GM21390 (cell line): ENCODE measurements around the gene PLEKHG7.

Experiments
- ATAC-seq: cut with Tn5 transposase; IDR thresholded peaks from one replicate; pipeline ENCODE4 v1.9.1; 2021; ENCODE audit not compliant: unreplicated experiment

The PLEKHG7 gene

DNA sequence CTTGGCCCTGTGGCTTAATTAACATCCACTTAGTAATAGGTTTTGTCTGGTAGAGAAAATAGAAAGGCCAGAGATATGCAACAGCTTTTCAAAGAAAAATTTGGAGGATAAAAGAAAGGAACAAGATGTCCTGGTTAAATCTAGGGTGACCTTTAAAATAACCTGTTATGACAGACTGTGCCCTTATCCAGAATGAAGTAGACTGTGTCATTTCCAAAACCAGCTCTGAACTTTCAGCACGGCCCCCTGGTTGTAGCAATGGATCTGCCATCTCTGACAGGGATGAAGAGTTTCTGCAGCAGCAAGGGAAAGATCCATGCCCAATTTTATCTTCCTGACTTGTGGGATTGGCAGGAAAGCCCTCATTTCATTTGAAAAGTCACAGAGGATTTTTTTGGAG is 5.1 kb downstream of the PLEKHG7 start:
- ATAC-seq = no peak

DNA sequence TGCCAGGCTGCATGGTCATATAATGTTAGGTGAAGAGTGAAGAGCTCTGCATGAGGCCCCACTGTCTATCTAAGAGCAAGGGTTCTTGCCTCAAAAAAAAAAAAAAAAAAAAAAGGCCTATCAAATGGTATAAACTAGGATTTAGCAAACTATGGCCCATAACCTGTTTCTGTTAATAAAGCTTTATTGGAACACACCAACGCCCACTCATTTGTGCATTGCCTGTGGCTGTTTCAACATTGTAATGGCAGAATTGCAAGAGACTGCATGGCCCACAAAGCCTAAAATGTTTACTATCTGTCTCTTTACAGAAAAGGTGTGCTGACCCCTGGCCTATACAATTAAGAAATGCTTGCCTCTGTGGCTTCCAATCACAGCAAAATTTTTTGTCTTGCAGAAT is 12.8 kb downstream of the PLEKHG7 start:
- ATAC-seq = no peak

DNA sequence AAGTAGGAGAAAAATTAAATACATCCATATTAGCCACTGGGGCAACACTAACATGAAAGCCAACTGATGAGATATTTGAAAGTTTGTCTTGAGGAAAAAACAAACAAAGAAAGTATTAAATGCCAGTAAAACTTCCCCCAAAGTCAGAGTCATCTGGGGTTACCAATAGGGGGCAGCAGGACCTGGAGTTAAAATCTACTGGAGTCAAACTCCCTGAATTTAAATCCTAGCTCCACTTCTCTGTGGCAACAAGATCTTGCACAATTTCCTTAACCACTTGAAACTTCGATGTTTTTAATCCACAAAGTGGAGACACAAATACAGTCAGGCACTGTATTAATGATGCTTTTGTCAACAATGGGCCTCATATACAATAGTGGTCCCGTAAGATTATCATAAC is 14.4 kb downstream of the PLEKHG7 start:
- ATAC-seq = no peak

DNA sequence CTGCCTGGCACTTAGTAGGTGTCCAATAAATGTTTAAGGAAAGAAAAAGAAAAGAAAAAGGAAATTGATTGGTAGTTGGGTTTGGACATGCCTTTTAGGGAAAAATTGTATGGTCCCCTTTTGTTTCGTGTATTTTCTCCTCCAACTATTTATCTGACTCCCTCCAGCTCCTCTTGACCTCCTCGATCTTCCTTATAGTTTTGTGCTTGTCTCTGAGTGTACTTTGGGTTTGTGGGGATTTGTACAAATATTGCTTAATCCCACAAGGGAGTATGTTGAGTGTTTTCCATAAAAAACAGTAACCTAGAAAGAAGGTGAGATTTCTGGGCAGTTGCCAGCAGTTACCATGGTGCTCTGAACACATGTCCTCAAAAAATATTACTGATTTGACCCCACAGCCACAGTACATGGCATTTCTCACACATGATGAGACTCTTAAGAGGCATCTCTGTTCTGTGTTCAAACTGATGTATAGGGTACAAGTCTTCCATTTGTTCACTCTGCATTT is 15.7 kb downstream of the PLEKHG7 start:
- ATAC-seq = no peak

DNA sequence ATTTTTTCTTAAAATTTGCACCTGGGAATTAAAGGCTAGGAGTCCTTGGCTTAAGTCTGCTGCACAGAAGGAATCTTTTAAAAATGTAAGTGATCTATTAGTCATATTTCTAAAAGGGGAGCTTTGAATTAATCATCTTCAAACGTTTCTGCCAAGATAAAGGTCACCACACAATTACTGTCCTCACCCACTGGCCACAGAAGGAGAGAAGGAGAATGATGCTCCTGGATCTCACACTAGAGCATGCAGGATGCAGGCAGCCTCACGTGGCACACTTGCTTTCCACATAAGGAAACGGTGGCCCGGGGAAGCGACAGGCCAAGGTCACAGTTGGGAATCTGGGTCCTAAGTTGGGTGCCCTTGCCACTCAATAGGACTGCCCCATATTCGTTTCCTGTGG is 16.9 kb downstream of the PLEKHG7 start:
- ATAC-seq = no peak

DNA sequence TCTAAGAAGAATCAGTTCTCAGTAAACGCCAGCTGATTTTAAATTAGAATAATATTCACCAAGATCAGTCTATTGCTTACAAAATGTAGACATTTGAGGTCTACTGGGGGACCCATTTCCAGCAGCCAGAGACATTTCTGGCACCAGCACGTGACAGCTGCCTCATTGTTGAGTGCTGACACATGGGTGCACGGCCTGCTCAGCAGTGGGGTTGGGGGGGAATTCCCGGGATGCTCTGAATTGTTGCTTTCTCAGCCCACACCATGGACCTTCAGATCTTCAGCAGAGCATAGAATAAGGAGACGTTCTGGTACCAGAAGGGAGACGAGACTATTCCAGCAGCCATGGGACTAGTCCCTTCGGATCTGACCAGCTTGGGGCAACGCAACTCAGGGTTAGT is 18.3 kb downstream of the PLEKHG7 start:
- no peak for ATAC-seq

DNA sequence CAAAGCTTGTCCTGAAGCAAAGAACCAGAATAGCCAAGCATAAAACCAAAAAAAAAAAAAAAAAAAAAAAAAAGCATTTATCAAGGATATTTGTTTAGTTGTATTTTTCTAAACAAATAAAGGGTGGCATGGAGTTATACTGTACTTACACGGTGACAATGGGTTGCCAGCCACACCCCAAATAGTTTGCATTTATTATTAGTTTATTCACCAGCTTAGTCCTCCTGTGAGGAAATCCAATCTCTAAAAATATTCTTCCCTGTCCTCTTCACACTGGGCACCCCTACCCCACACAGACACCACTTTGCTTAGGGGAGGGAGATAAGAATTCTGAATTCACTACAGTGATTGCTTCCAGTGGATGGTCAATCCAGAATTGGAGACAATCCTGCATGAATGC is 18.9 kb downstream of the PLEKHG7 start:
- ATAC-seq = no peak

DNA sequence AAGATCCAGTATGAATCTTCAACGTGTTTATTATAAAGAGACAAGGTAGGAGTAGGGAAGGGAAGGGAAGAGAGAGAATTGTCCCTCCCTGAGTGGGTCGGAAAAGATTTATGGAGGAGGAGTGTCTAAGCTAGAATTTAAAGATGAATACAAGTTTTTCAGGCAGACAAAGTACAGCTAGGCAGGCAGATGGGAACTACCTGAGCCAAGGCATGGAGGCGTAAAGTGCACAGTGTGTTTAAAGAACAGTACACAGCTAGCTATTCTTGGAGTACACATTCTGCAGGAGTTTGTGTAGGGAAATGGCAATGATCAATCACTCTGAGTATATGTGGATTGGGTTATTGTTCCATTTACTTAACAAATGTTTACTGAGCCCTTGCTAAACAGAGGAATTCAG is 20.1 kb downstream of the PLEKHG7 start:
- ATAC-seq = no peak

DNA sequence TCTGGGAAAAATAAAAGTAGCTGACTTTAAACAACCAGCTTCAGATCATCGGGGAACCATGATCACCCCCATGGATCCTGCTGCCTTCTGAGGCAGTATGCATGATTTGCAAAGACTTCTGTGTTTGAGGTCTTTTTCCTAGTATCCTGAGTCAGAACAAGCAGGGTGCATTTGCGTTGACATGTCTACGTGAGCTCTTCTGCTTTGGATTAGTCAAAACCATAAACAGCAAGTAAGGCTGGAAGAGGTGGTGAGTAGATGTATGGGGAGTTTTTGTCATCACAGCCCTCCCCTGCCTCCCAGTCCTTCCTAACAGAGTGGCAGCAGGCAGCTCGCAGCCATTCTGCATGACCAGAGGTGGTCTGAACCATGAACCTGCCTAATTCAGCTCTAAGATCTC is 24.1 kb downstream of the PLEKHG7 start:
- ATAC-seq = no peak

DNA sequence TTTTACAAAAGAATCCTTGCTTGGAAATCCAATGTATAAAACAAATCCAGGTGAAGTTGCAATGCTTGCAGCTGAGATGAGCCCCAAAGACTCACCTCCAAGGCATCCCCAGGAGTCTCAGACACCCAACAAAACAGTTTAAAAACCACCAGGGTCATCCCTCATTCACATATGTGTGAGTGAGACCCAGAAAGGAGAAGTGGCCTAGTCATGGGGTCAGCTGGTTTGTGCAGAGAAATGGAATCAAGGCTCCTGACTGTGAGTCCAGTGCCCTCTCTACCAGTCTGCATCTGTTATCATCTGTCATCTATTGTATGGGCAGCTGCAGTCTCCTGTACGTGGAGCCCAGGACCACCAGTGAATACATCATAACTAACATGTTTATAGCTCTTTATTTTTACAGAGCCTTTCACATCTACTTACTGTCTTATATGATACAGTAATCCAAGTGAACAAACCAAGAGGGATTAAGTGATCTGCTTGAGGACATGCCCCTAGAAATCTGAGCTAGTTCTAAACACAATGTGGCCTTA is 27.1 kb downstream of the PLEKHG7 start:
- no peak for ATAC-seq

DNA sequence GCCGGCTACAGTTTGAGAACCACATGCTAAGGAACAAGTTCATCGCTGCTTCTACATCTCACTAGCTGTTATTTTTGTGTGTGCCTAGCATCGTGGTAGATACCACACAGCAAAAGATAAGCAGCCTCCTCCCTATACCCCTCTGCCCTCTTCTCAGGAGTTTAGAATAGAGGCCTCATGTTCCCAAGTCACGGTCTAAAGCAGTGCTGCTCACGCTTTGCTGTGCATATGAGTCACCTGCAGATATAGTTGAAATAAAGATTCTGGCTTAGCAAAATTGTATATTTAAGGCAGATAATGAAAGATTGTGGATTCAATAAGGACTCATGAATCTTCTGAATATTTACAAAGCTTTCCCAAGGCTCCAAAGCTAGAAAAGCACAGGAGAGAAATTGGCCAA is 28.0 kb downstream of the PLEKHG7 start:
- no peak for ATAC-seq

DNA sequence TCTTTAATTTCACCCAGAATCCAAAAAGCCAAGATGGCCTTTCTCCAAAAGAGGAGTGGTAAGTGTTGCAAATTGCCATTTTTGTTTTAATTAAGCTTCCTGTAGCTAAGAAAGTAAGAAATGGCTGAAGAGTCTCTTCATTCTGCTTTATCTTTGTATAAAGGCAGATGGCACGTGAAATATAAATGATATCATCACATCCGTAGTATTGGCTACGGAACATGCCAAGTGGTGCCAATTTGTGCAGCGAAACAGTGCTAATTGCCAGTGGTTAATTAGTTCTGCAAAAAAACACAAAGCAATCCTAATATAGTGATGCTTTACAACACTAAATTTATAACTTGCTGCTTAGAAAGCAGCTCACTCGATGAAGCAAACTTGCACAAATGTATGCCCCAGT is 29.4 kb downstream of the PLEKHG7 start:
- ATAC-seq = no peak

DNA sequence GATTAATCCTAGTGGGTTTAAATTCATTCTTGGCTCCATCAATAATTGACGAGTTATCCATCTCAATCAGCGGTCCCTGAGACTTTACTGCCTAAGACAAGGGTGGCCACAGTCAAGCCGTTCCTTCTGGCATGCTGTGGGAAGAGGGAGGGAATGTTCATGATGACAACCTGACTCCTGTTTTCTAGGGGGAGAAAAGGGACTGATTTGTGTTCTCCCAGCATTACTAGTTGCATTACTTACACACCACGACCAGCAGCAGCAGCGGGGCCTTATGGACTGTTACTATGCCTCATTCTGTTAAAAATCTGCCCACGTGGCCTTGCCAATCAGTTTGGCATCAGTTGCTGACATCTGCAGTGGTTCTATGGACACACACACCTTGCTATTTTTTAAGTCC is 29.9 kb downstream of the PLEKHG7 start:
- no peak for ATAC-seq

DNA sequence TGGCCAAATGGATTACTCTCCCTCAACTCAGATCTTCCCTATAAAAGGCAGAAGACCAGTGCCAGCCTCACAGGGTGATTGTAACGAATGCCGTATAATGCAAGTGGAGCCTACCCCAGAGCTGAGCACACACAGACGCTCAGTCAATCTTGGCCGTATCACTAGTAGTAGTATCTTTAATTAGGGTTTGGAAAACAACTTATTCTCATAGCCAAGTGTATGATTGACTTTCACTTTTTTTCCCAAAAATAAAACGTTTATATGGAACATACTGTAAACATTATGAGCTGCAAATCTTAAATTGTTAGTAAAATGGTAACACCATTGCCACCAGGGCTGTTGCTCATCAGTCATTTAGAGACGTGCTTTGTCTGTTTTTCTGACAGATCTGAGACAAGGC is 30.4 kb downstream of the PLEKHG7 start:
- ATAC-seq = no peak

DNA sequence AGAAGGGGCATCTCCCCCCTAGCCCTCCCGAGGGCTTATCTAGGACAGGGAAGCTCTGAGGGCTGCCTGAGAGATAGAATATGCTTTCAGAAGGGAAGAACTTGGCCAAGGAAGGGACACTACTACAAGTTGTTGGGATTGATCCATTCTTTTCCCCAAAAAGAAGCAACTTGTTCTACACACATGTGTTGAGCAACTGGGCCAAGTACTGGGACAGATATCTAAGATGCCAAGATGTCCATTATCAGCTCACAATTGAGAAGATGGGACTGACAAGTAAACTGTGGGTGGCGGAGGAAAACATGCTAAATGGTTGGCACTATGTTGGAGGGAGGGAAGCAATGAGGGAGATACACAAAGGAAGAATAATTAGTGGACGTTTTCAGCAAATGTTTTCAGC is 30.9 kb downstream of the PLEKHG7 start:
- ATAC-seq = no peak

DNA sequence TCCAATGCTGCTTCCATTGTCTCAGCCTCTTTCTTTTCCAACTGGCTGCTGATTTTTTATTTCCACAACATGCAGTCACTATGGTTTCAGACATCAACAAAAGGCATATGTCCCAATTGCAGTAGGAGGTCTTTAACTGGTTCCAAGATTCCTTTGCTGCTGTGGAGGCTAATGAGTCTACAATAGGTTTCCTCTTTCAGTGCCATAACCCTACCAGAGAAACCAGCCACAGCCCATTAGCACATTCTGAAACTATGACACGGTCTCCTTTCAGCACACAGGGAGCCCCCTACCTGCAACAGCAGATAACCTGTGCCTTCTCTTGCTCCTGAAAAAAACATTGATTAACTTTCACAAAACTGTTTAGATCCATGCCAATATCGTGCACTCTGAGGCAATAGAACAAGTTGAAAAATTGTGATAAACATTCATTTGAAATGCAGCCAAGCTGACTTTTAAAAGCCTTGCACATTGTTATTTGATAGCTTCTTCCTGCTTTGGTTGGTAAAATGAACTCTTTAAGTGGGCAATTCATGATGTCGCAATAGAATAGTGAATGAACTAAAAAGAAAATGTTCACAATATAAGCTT is 32.4 kb downstream of the PLEKHG7 start:
- no peak for ATAC-seq

DNA sequence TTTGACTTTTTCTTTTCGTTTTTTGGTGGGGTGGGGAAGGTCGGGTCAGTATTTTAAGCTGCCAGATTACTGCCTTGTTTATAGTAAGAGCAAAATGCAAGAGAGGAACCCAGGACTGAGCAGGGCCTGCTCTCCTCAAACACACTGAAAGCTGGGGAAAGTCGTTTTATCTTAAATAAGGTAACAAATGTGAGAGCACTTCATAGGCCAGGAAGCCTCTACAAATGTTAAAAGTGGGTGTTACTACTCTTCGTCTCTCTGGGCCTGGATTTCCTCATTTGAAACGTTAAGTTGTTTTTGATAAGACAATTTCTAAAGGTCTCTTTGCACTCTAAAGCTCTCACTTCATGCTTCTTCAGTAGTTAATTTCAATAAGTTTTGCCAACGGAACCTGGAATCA is 33.8 kb downstream of the PLEKHG7 start:
- no peak for ATAC-seq

DNA sequence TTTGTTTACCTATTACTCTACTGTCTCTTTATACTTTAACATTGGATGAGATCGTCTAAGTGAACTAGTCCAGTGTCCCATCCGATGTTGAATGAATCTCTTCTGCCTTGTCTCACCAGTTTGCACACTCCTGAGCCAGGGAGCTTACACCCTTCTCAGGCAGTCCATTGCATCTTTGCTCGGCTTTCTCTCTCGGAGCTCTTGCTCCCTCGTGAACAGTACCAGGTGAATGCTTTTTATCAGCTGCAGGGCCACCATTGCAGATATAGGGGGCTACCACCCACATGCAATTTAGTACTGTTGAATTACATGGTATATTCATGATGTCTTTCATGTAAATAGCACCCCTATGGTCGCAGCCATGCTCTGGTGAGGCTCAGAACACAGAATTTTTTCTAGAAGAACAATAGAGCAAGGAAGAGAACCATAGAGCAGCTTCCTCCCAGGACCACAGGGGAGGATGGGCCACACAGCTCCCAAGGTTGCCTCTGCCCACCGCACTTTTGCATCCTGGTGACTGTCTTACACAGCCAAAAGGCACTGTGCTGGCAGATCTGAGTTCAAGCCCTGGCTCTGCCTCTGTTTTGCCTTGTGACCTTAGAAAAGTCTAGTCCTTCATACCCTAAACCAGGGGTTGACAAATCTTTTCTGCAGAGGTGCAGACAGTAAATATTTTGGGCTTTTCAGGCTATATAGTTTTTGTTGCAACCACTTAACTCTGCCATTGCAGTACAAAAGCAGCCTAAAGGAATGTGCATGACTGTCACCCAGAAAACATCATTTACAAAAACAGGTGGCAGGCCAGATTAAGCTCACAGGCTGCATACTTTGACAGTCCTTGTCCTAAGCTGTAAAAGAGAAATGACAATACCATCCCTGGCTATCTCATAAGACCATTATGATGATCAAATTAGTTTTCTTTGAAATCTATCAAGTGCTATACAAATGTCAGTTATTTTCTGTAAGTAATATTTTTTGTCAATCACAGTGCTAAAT is 35.4 kb downstream of the PLEKHG7 start:
- no peak for ATAC-seq

DNA sequence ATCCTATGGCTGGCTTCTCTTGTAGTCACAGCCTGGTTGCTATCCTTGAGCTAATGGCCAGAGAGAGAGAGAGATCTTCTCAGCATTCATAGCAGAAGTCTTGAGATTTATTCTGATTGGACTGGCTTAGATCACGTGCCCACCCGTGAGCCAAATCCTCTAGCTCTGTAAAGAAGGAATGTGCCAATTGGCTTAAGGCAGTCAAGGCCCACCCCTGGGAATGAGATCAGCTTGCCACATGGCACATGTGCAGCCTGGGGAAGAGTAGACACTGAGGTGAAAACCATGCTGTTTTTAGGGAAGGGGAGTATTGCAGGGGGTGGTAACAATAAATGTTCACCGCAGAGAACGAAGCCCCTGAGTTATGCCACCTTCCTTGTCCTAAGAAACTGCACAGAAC is 36.3 kb downstream of the PLEKHG7 start:
- no peak for ATAC-seq

DNA sequence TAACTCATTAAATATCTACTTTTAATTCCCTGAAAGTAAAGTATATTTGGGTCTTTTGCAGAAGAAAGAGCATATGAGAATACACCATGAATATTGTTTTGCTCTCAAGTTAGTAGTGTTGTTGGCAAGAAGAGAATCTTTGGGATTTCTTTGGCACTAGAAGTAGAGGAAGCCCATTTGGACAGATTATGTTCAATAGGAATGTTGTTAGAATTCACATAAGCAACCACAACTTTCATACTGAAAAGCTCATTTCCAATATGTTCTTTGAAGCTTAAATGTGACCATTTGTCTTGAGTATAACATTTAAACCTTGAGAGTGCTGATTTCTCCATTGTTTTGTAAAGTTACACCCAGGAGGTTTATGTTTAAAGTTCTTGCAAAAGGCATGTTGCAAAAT is 37.6 kb downstream of the PLEKHG7 start:
- ATAC-seq = no peak

DNA sequence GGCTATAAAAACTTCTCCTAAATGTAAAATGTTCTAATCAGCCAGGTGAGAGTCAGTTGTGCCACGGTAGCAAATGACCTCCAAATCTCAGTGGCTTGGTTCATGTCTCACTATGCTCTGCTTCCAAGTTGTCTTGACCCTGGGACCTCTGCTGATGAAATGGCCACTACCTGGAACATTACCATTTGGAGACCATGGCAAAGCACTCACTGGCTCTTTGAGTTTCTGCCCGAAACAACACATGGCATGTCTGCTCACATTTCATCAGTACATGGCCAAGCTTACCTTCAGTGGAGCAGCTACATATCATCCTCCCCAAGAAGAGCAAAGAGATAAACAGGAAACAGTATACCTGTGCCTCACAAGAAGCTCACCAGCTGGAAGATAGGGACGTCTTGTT is 40.2 kb downstream of the PLEKHG7 start:
- ATAC-seq = no peak
